ENCODE measurements around the gene ITIH3.

The ITIH3 gene

GRCh38 chr3:52794612-52795099 lies at the start of gene ITIH3:
Gene ITIH3, plus strand, starts transcription at chr3:52794796. Its CDS starts 8 bp downstream, at chr3:52794804.
- in situ Hi-C loops (cut with HindIII; ENCODE audit: low pct_unique_long_range_greater_than_20kb, low sequenced_read_pairs): no loop called here
- DNase-seq (ENCODE audit: low read depth in 1 of 2, low spot score in 1 of 2): no peak
- TF ChIP-seq JUND (IDR thresholded peaks at IDR 0.05; ENCODE audit: low read depth): no peak

- in situ Hi-C loops (cut with HindIII; ENCODE audit: low pct_unique_long_range_greater_than_20kb, low sequenced_read_pairs): no loop called here
- DNase-seq (ENCODE audit: low read depth in 1 of 2, low spot score in 1 of 2): peak in 1 of 2 experiments; percentile 28
- no peak for TF ChIP-seq JUND (IDR thresholded peaks at IDR 0.05; ENCODE audit: low read depth)
Measured at GRCh38 chr3:52752045-52752660, 42.4 kb upstream of the ITIH3 start.

- no peak for DNase-seq (ENCODE audit: low read depth in 1 of 2, low spot score in 1 of 2)
- no peak for TF ChIP-seq JUND (IDR thresholded peaks at IDR 0.05; ENCODE audit: low read depth)
- in situ Hi-C loops (cut with HindIII; ENCODE audit: low pct_unique_long_range_greater_than_20kb, low sequenced_read_pairs): no loop called here
Measured at GRCh38 chr3:52754373-52754772, 40.2 kb upstream of the ITIH3 start.

- DNase-seq (ENCODE audit: low read depth in 1 of 2, low spot score in 1 of 2): no peak
- in situ Hi-C loops (cut with HindIII; ENCODE audit: low pct_unique_long_range_greater_than_20kb, low sequenced_read_pairs): no loop called here
- no peak for TF ChIP-seq JUND (IDR thresholded peaks at IDR 0.05; ENCODE audit: low read depth)
Measured at GRCh38 chr3:52756141-52756540, 38.5 kb upstream of the ITIH3 start.

GRCh38 chr3:52763466-52763865 lies 31.1 kb upstream of the ITIH3 start:
- in situ Hi-C loops (cut with HindIII; ENCODE audit: low pct_unique_long_range_greater_than_20kb, low sequenced_read_pairs): no loop called here
- no peak for TF ChIP-seq JUND (IDR thresholded peaks at IDR 0.05; ENCODE audit: low read depth)
- no peak for DNase-seq (ENCODE audit: low read depth in 1 of 2, low spot score in 1 of 2)

- DNase-seq (ENCODE audit: low read depth in 1 of 2, low spot score in 1 of 2): no peak
- no peak for TF ChIP-seq JUND (IDR thresholded peaks at IDR 0.05; ENCODE audit: low read depth)
- in situ Hi-C loops (cut with HindIII; ENCODE audit: low pct_unique_long_range_greater_than_20kb, low sequenced_read_pairs): no loop called here
Measured at GRCh38 chr3:52769786-52770455, 24.7 kb upstream of the ITIH3 start.

- in situ Hi-C loops (cut with HindIII; ENCODE audit: low pct_unique_long_range_greater_than_20kb, low sequenced_read_pairs): no loop called here
- DNase-seq (ENCODE audit: low read depth in 1 of 2, low spot score in 1 of 2): peak; percentile 70 to 88
- no peak for TF ChIP-seq JUND (IDR thresholded peaks at IDR 0.05; ENCODE audit: low read depth)
Measured at GRCh38 chr3:52770496-52771333, 23.9 kb upstream of the ITIH3 start, which contains the start of gene NEK4. Gene NEK4, minus strand, starts transcription at chr3:52770940. Its CDS starts 194 bp downstream, at chr3:52770746.

GRCh38 chr3:52771334-52771681 lies 23.3 kb upstream of the ITIH3 start:
- in situ Hi-C loops (cut with HindIII; ENCODE audit: low pct_unique_long_range_greater_than_20kb, low sequenced_read_pairs): no loop called here
- no peak for DNase-seq (ENCODE audit: low read depth in 1 of 2, low spot score in 1 of 2)
- TF ChIP-seq JUND (IDR thresholded peaks at IDR 0.05; ENCODE audit: low read depth): no peak

GRCh38 chr3:52771702-52772101 lies 22.9 kb upstream of the ITIH3 start:
- no peak for DNase-seq (ENCODE audit: low read depth in 1 of 2, low spot score in 1 of 2)
- in situ Hi-C loops (cut with HindIII; ENCODE audit: low pct_unique_long_range_greater_than_20kb, low sequenced_read_pairs): no loop called here
- no peak for TF ChIP-seq JUND (IDR thresholded peaks at IDR 0.05; ENCODE audit: low read depth)

- DNase-seq (ENCODE audit: low read depth in 1 of 2, low spot score in 1 of 2): no peak
- in situ Hi-C loops (cut with HindIII; ENCODE audit: low pct_unique_long_range_greater_than_20kb, low sequenced_read_pairs): no loop called here
- TF ChIP-seq JUND (IDR thresholded peaks at IDR 0.05; ENCODE audit: low read depth): no peak
Measured at GRCh38 chr3:52773361-52774065, 21.1 kb upstream of the ITIH3 start.

- no peak for TF ChIP-seq JUND (IDR thresholded peaks at IDR 0.05; ENCODE audit: low read depth)
- in situ Hi-C loops (cut with HindIII; ENCODE audit: low pct_unique_long_range_greater_than_20kb, low sequenced_read_pairs): no loop called here
- DNase-seq (ENCODE audit: low read depth in 1 of 2, low spot score in 1 of 2): no peak
Measured at GRCh38 chr3:52774066-52774713, 20.4 kb upstream of the ITIH3 start.

Measured in T47D (cell line).